Mucosa of stomach (tissue), 1 donor: ENCODE data around the gene FXYD5.

Source experiments
- H3K27me3 ChIP-seq: one replicate; pipeline ENCODE4 v1.7.0; 2013; ENCODE audit warnings: mild to moderate bottlenecking, low read length; ENCODE audit not compliant: control insufficient read depth, insufficient read depth
- H3K36me3 ChIP-seq: one replicate; pipeline ENCODE4 v1.7.0; 2013; ENCODE audit warnings: low read length; ENCODE audit not compliant: control insufficient read depth, insufficient read depth
- H3K4me1 ChIP-seq: one replicate; pipeline ENCODE4 v1.7.0; 2013; ENCODE audit warnings: mild to moderate bottlenecking, low read length; ENCODE audit not compliant: control insufficient read depth, insufficient read depth
- H3K4me3 ChIP-seq: one replicate; pipeline ENCODE4 v1.7.0; 2013; ENCODE audit warnings: low read length
- H3K9ac ChIP-seq: one replicate; pipeline ENCODE4 v1.7.0; 2013; ENCODE audit warnings: mild to moderate bottlenecking, low read length, moderate library complexity
- H3K9me3 ChIP-seq: one replicate; pipeline ENCODE4 v1.7.0; 2013; ENCODE audit warnings: mild to moderate bottlenecking, low read length, moderate library complexity; ENCODE audit not compliant: control insufficient read depth
- donor health status: Pancreatic carcinoma.

FXYD5 gene

DNA sequence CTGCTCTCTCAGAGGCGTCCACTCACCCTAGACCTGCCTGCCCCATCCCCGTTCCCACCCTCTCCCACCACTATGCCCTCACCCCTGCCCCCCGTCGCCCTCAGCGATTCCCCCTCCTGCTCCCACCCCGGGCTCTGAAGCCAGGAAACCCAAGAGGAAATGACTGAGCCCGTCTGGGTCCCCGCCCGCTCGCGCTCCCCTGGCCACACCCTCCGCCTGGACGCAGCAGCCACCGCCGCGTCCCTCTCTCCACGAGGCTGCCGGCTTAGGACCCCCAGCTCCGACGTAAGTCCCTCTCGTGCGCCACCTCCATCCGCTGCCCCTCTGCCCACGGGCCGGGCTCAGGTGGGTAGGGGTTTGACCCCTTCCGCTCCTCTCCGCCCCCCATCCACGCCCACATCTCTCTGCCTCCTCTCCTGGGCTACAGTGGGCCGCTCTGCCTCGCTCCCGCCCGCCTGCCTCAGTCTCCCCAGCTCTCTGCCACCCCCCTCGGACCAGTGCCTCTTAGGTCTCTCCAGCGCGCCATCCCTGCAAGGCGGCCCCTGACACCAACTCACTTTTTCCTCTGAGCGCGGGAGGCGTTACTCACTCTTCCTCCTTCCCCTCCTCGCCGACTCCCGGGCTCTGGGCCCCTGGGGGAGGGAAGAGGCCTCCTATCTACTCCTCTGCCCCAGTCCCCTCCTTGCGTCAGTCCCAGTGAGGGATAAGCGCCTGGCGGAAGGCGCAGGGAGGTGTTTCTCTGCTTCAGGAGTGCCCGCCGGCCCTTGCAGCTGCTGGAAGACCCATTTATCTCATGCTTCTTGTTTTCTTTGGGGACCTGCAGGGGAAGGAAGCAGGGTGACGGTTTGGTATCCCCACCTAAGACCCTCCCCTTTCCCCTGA, at the start of gene FXYD5:
TSS of gene FXYD5 (plus strand) at position 211 of the 882 bp plus-strand sequence. CDS start 816 bp downstream, outside the sequence.
- peaks cover 16% of the 10 kb centered on the region for H3K27me3 ChIP-seq
- peak within 1 kb of the TSS; percentile 77 for H3K9ac ChIP-seq
- H3K4me1 ChIP-seq: peaks cover 26% of the 10 kb centered on the region
- H3K36me3 ChIP-seq: no peaks in the 10 kb centered on the region
- H3K9me3 ChIP-seq: no peaks in the 10 kb centered on the region
- H3K4me3 ChIP-seq: peak within 1 kb of the TSS; percentile 82

GRCh38 chr19:35105047-35105410, 49.5 kb upstream of the FXYD5 start:
- Histone ChIP-seq H3K4me3 (no peak overlapping the region), H3K27me3 (no peaks in the 10 kb centered on the region), H3K4me1 (peaks cover 33% of the 10 kb centered on the region), H3K9ac (no peak overlapping the region), H3K36me3 (no peaks in the 10 kb centered on the region), H3K9me3 (no peaks in the 10 kb centered on the region)

- H3K4me3 ChIP-seq: no peak overlapping the region
- no peaks in the 10 kb centered on the region for H3K9me3 ChIP-seq
- no peak overlapping the region for H3K9ac ChIP-seq
- H3K36me3 ChIP-seq: no peaks in the 10 kb centered on the region
- no peaks in the 10 kb centered on the region for H3K27me3 ChIP-seq
- peaks cover 33% of the 10 kb centered on the region for H3K4me1 ChIP-seq
Measured at GRCh38 chr19:35105411-35106290, 48.9 kb upstream of the FXYD5 start.

GRCh38 chr19:35106291-35106583, 48.3 kb upstream of the FXYD5 start:
- no peak overlapping the region for H3K9ac ChIP-seq
- H3K4me3 ChIP-seq: no peak overlapping the region
- H3K9me3 ChIP-seq: no peaks in the 10 kb centered on the region
- H3K27me3 ChIP-seq: no peaks in the 10 kb centered on the region
- peaks cover 33% of the 10 kb centered on the region for H3K4me1 ChIP-seq
- no peaks in the 10 kb centered on the region for H3K36me3 ChIP-seq

DNA sequence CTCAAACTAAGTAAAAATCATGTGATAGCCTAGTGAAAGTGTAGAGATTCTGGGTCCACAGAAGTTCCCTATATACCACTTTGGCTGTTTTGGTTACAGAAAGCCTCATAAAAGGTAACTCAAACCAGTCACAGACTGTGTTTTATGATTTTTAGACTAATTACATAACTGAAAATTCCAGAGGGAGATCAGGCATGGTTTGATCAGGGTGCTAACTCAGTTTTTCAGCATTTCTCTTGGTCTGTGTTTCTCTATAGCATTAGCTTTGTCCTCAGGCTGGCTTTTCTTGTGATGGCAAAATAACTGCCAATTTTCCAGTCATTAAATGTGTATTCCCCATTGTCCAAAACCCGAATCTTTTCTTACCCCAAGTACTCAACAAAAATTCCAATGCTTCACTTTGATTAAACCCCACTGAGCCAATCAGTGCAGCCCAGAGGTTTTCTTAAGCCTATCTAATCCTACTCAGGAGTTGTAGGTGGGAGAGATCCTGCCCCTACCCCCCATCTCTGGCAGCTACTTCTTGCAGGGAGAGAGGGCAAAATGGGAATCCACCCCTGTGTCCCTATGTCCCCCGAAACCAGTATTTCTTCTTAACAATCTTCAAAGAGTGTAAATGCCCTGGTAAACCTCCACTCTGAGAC, 47.5 kb upstream of the FXYD5 start:
- Histone ChIP-seq H3K36me3 (no peaks in the 10 kb centered on the region), H3K4me3 (no peak overlapping the region), H3K4me1 (peaks cover 33% of the 10 kb centered on the region), H3K9ac (no peak overlapping the region), H3K9me3 (no peaks in the 10 kb centered on the region), H3K27me3 (no peaks in the 10 kb centered on the region)

GRCh38 chr19:35107545-35107944, 47.0 kb upstream of the FXYD5 start:
- Histone ChIP-seq H3K9ac (no peak overlapping the region), H3K4me1 (peaks cover 33% of the 10 kb centered on the region)

GRCh38 chr19:35108730-35109129, 45.8 kb upstream of the FXYD5 start:
- no peaks in the 10 kb centered on the region for H3K9me3 ChIP-seq
- no peaks in the 10 kb centered on the region for H3K27me3 ChIP-seq
- H3K36me3 ChIP-seq: no peaks in the 10 kb centered on the region
- H3K4me3 ChIP-seq: no peak overlapping the region
- H3K4me1 ChIP-seq: peaks cover 42% of the 10 kb centered on the region
- peak overlapping the region; percentile 25 for H3K9ac ChIP-seq

More at GRCh38 chr19:35107545-35107944, 47.0 kb upstream of the FXYD5 start:
- Histone ChIP-seq H3K9me3 (no peaks in the 10 kb centered on the region), H3K27me3 (no peaks in the 10 kb centered on the region), H3K36me3 (no peaks in the 10 kb centered on the region), H3K4me3 (no peak overlapping the region)

DNA sequence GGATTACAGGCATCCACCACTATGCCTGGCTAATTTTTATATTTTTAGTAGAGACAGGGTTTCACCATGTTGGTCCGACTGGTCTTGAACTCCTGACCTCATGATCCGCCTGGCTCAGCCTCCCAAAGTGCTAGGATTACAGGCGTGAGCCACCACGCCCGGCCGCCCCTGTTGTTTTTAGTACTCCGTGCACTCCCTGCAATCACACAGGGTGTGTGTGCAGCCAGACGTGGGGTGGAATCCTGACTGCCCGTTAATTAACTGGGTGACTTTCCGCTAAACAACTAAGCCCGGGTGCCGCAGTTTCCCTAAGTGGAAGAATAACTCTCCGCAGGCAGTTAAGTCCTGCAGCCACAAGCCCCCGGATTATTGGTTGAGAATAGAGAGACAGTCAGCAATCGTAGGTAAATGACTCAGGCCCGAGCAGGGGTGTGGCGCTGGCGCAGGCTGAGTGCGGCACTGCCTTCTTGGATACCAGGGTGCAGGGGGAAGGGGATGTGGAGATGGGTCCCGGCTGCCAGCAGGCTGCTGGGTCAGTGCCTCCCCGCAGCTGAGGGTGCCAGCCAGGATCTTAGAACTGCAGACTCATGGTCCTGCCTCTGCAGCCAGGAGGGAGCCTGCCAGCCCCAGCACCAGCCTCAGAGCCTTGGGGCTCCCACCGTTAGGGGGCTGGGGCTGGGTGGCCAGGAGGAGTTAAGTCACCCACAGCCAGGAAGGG, 45.0 kb upstream of the FXYD5 start:
- Histone ChIP-seq H3K4me1 (peaks cover 50% of the 10 kb centered on the region), H3K36me3 (no peaks in the 10 kb centered on the region), H3K27me3 (no peaks in the 10 kb centered on the region), H3K4me3 (no peak overlapping the region), H3K9ac (no peak overlapping the region), H3K9me3 (no peaks in the 10 kb centered on the region)

DNA sequence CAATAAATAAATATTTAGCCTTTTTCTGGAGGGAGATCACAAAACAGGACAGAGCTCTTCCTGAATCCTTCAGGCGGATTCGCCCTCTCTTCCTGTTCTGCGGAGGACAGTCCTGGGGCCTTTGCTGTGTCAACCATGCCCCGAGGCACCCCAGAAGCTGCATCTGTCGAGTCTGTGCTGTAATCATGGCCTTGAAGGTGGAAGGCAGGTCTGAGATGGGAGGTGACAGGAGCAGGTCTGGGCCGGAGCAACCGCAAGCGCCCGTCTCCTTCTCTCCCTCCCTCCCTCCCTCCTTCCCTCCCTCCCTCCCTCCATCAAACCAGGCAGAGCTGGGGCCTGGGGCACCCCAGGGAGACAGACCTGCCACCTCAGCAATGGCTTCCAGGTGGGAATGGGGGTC, 43.6 kb upstream of the FXYD5 start:
- Histone ChIP-seq H3K9ac (no peak overlapping the region), H3K27me3 (no peaks in the 10 kb centered on the region), H3K4me3 (no peak overlapping the region), H3K4me1 (peaks cover 55% of the 10 kb centered on the region), H3K36me3 (no peaks in the 10 kb centered on the region), H3K9me3 (no peaks in the 10 kb centered on the region)

DNA sequence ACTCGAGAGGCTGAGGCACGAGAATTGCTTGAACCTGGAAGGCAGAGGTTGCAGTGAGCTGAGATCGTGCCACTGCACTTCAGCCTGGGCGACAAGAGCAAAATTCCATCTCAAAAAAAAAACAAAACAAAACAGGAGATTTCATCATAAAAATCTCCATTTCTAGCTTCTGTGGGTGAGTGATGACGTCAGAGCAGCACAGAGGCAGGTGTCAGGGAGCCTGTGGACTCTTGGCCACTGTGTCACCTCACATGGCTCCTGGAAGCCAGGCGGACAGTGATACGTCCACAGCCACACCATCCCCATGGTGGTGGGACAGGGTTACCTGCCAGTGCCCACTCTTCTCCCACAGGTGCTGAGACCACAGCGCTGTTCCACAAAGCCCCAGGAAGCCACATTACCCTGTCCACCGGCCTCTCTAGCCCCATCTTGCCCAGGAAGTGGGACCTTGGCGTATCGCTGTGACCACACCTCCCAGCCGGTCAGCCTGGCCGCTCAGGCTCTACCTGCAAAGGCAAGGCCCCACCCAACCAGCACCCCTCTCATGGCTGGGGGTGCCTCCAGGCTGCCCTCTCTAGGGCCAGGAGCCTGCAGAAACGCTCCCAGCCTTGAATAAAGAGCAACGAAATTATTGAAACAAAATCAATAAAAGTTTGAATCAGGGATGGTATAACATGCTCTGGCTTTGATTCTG, 41.4 kb upstream of the FXYD5 start:
- no peak overlapping the region for H3K4me3 ChIP-seq
- no peaks in the 10 kb centered on the region for H3K27me3 ChIP-seq
- peak overlapping the region; percentile 41 for H3K9ac ChIP-seq
- H3K4me1 ChIP-seq: peaks cover 41% of the 10 kb centered on the region
- no peaks in the 10 kb centered on the region for H3K36me3 ChIP-seq
- H3K9me3 ChIP-seq: no peaks in the 10 kb centered on the region
